H9 (cell line): ENCODE measurements around the gene ARHGEF12. TPM values are rescaled to one million over a fixed set of nuclear protein-coding genes. Genes with fewer than 3 reads are reported as not detected.

Source experiments
- DNase-seq: peaks from one replicate; pipeline ENCODE4 v3.0.0-alpha.2; 2017
- H2AFZ ChIP-seq: one replicate; pipeline ENCODE4 v1.6.1; 2013; ENCODE audit warnings: mild to moderate bottlenecking, low read length, control low read depth, moderate library complexity
- H2AK5ac ChIP-seq: 2 replicates; pipeline ENCODE4 v1.6.1; 2013; ENCODE audit warnings: low read length, control low read depth, mixed read lengths; ENCODE audit not compliant: insufficient read length
- H2BK120ac ChIP-seq: one replicate; pipeline ENCODE4 v1.6.1; 2013; ENCODE audit warnings: low read depth, mild to moderate bottlenecking, low read length, control low read depth, inconsistent platforms; ENCODE audit not compliant: poor library complexity, severe bottlenecking
- H2BK12ac ChIP-seq: 2 replicates; pipeline ENCODE4 v1.6.1; 2013; ENCODE audit warnings: low read length, control low read depth, mixed read lengths, low read depth; ENCODE audit not compliant: insufficient read length
- H2BK15ac ChIP-seq: 2 replicates; pipeline ENCODE4 v1.6.1; 2013; ENCODE audit warnings: low read depth, low read length, control low read depth
- H2BK20ac ChIP-seq: one replicate; pipeline ENCODE4 v1.6.1; 2013; ENCODE audit warnings: low read depth, mild to moderate bottlenecking, low read length, control low read depth, inconsistent platforms; ENCODE audit not compliant: poor library complexity, severe bottlenecking
- H2BK5ac ChIP-seq: 2 replicates; pipeline ENCODE4 v1.6.1; 2013; ENCODE audit warnings: low read length, control low read depth, mixed read lengths; ENCODE audit not compliant: insufficient read length
- H3K14ac ChIP-seq: 2 replicates; pipeline ENCODE4 v1.6.1; 2013; ENCODE audit warnings: low read length, control low read depth; ENCODE audit not compliant: insufficient read depth
- H3K18ac ChIP-seq: 2 replicates; pipeline ENCODE4 v1.6.1; 2013; ENCODE audit warnings: low read depth, mild to moderate bottlenecking, mixed read lengths, low read length, control low read depth; ENCODE audit not compliant: insufficient read length
- H3K23ac ChIP-seq: 2 replicates; pipeline ENCODE4 v1.6.1; 2013; ENCODE audit warnings: low read length, control low read depth, mixed read lengths, low read depth; ENCODE audit not compliant: insufficient read length
- H3K23me2 ChIP-seq: 2 replicates; pipeline ENCODE4 v1.6.1; 2013; ENCODE audit warnings: low read depth, mild to moderate bottlenecking, mixed read lengths, low read length, control low read depth; ENCODE audit not compliant: insufficient read length, poor library complexity, severe bottlenecking
- H3K27ac ChIP-seq: 2 replicates; pipeline ENCODE4 v1.5.1; 2013; ENCODE audit warnings: low read length, control low read depth, mixed read lengths, low read depth; ENCODE audit not compliant: insufficient read length
- H3K27me3 ChIP-seq: 2 replicates; pipeline ENCODE4 v1.6.1; 2013; ENCODE audit warnings: low read length, control low read depth, inconsistent platforms; ENCODE audit not compliant: insufficient read depth
- H3K4ac ChIP-seq: 2 replicates; pipeline ENCODE4 v1.6.1; 2013; ENCODE audit warnings: low read depth, mild to moderate bottlenecking, control low read depth, inconsistent platforms, low read length, moderate library complexity
- H3K4me1 ChIP-seq: 2 replicates; pipeline ENCODE4 v1.6.1; 2013; ENCODE audit warnings: low read length, control low read depth, inconsistent platforms; ENCODE audit not compliant: insufficient read depth
- H3K4me2 ChIP-seq: 2 replicates; pipeline ENCODE4 v1.6.1; 2013; ENCODE audit warnings: low read length, control low read depth, mixed read lengths; ENCODE audit not compliant: insufficient read length, insufficient read depth
- H3K56ac ChIP-seq: 2 replicates; pipeline ENCODE4 v1.6.1; 2013; ENCODE audit warnings: low read depth, mild to moderate bottlenecking, mixed read lengths, low read length, control low read depth; ENCODE audit not compliant: insufficient read length
- H3K79me1 ChIP-seq: 2 replicates; pipeline ENCODE4 v1.6.1; 2013; ENCODE audit warnings: low read depth, mild to moderate bottlenecking, moderate library complexity, low read length, control low read depth, inconsistent platforms; ENCODE audit not compliant: insufficient read depth, poor library complexity, severe bottlenecking
- H3K79me2 ChIP-seq: 2 replicates; pipeline ENCODE4 v1.6.1; 2013; ENCODE audit warnings: low read length, control low read depth, inconsistent platforms; ENCODE audit not compliant: insufficient read depth
- H3K9ac ChIP-seq: 2 replicates; pipeline ENCODE4 v1.6.1; 2013; ENCODE audit warnings: low read length, control low read depth, mixed read lengths; ENCODE audit not compliant: insufficient read length; ENCODE audit errors: extremely low read depth
- H3K9me3 ChIP-seq: one replicate; pipeline ENCODE4 v1.6.1; 2013; ENCODE audit warnings: low read depth, low read length, inconsistent platforms; ENCODE audit not compliant: control insufficient read depth
- H3T11ph ChIP-seq: one replicate; pipeline ENCODE4 v1.6.1; 2013; ENCODE audit warnings: mild to moderate bottlenecking, low read length, control low read depth, inconsistent platforms
- H4K20me1 ChIP-seq: one replicate; pipeline ENCODE4 v1.6.1; 2013; ENCODE audit not compliant: control insufficient read depth, insufficient read length, insufficient read depth
- H4K5ac ChIP-seq: 2 replicates; pipeline ENCODE4 v1.6.1; 2013; ENCODE audit warnings: low read depth, mild to moderate bottlenecking, mixed read lengths, low read length, control low read depth; ENCODE audit not compliant: insufficient read length
- H4K8ac ChIP-seq: replicated peaks from 2 replicates; pipeline ENCODE4 v1.6.1; 2013; ENCODE audit warnings: low read length, control low read depth, mixed read lengths, low read depth; ENCODE audit not compliant: insufficient read length
- H4K91ac ChIP-seq: 2 replicates; pipeline ENCODE4 v1.6.1; 2013; ENCODE audit warnings: low read depth, mild to moderate bottlenecking, moderate library complexity, mixed read lengths, low read length, control low read depth; ENCODE audit not compliant: insufficient read length
- H3K27ac Mint-ChIP-seq, 3 experiments: 2 replicates in 2 of 3; 3 replicates in 1 of 3; pipeline ENCODE4 v1.8.0; 2020 to 2021; ENCODE audit warnings: mixed read lengths in 3 of 3, mild to moderate bottlenecking in 1 of 3, moderate library complexity in 1 of 3
- H3K27me3 Mint-ChIP-seq: 2 replicates; pipeline ENCODE4 v1.8.0; 2021; ENCODE audit warnings: low read depth, mild to moderate bottlenecking, moderate library complexity, mixed read lengths
- H3K36me3 Mint-ChIP-seq, 3 experiments: 2 replicates in 2 of 3; 3 replicates in 1 of 3; pipeline ENCODE4 v1.8.0; 2020 to 2021; ENCODE audit warnings: low read depth in 3 of 3, mixed read lengths in 3 of 3; ENCODE audit not compliant: insufficient read depth in 1 of 3
- H3K4me1 Mint-ChIP-seq, 2 experiments: 2 replicates each; pipeline ENCODE4 v1.8.0; 2020; ENCODE audit warnings: mixed read lengths in 2 of 2
- H3K4me3 Mint-ChIP-seq, 2 experiments: 2 replicates in 1 of 2; 3 replicates in 1 of 2; pipeline ENCODE4 v1.8.0; 2020 to 2021; ENCODE audit warnings: mild to moderate bottlenecking in 2 of 2, mixed read lengths in 2 of 2, moderate library complexity in 1 of 2
- H3K9me3 Mint-ChIP-seq, 2 experiments: 2 replicates in 1 of 2; 3 replicates in 1 of 2; pipeline ENCODE4 v1.8.0; 2020; ENCODE audit warnings: mild to moderate bottlenecking in 2 of 2, mixed read lengths in 2 of 2, moderate library complexity in 1 of 2
- CTCF ChIP-seq: fragments of 200-600 bp; sonication (generic); conservative IDR thresholded peaks from 3 replicates; pipeline ENCODE4 v1.8.0; 2021; ENCODE audit warnings: antibody characterized with exemption, mild to moderate bottlenecking
- WGBS: extraction: QIAGEN DNeasy Blood & Tissue Kit; methylation state at CpG from one replicate; pipeline ENCODE4 v1.1.7; 2013; ENCODE audit warnings: missing lambda C conversion rate, low lambda C conversion rate, mixed read lengths; ENCODE audit not compliant: insufficient read length; ENCODE audit errors: extremely low coverage; 5-methylcytosine and 5-hydroxymethylcytosine counted together
- total RNA-seq: library from RNA; stranded (reverse); gene quantifications from 2 replicates; pipeline ENCODE4 v1.2.1, GENCODE V29; 2021

Gene ARHGEF12
- total RNA-seq, 1 experiment from 2014 or later, result 27.0 TPM

GRCh38 chr11:120522736-120523135 is 186.5 kb downstream of the ARHGEF12 start:
- Histone ChIP-seq H3K56ac (no peak overlapping the region), H3K79me2 (no peaks in the 10 kb centered on the region), H3K4ac (no peak overlapping the region), H2BK20ac (no peak overlapping the region), H4K8ac (no peak overlapping the region), H3K14ac (peak overlapping the region; percentile 60; the same call in 1 of the 2 replicates), H3K9me3 (no peaks in the 10 kb centered on the region), H3K18ac (no peak overlapping the region), H3K27ac (no peak overlapping the region), H3K4me1 (peaks cover 5% of the 10 kb centered on the region; the same call in 1 of the 2 replicates), H4K91ac (no peak overlapping the region), H3T11ph (no peak overlapping the region), H3K23ac (no peak overlapping the region), H2BK12ac (no peak overlapping the region), H2BK120ac (no peak overlapping the region), H2AK5ac (no peak overlapping the region), H3K79me1 (no peaks in the 10 kb centered on the region), H2BK15ac (no peak overlapping the region), H4K20me1 (no peaks in the 10 kb centered on the region), H2AFZ (no peak overlapping the region), H3K27me3 (no peaks in the 10 kb centered on the region), H2BK5ac (no peak overlapping the region), H4K5ac (no peak overlapping the region), H3K4me2 (no peak overlapping the region), H3K9ac (no peak overlapping the region), H3K23me2 (no peaks in the 10 kb centered on the region)
- Mint-ChIP-seq H3K27ac (peak overlapping the region in 1 of 3 experiments; percentile 33; a peak in 1 of 7 replicates), H3K27me3 (peaks cover 16% of the 10 kb centered on the region), H3K4me3 (no peak overlapping the region), H3K4me1 (peaks cover 33 to 40% of the 10 kb centered on the region in 2 experiments), H3K36me3 (no peaks in the 10 kb centered on the region; a peak in 1 of 7 replicates), H3K9me3 (no peaks in the 10 kb centered on the region)
- no peak for DNase-seq
- no CpG with 5 or more reads among the region's 3 CpGs for WGBS
- TF ChIP-seq CTCF, result no peak
